ENCODE results near the gene KAZN.

DNA sequence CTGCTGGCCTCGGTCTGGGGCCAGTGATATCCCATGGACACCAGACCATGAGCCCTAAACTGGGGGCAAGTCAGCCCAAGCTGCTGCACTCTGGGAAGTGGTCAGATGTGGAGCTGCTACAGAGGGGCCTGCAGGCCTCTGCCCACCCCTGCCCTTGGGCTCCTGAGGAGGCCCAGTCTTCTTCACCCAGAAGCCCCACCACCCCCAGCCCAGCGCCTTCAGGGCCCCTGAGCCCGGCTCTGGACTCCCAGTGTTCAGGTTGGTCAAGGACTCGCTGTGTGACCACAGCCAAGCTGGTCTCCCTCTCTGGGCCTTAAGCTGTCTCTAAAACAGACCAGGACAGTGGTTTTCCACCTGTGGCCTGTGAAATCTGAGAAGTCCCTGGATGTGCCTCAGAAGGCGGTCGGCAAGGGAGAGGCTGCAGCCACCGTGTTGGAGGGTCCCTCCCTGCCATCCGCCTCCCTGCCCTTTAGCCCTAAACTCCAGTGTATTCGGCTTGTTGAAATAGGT, 475.4 kb downstream of the KAZN start:
- TF ChIP-seq CTCF (IDR thresholded peaks at IDR 0.05; ENCODE audit: low read length), result no peak
- no peak for TF ChIP-seq EZH2 (optimal IDR thresholded peaks at IDR 0.05; ENCODE audit: low read depth, low read length)
- no peak for TF ChIP-seq EZH2phosphoT487 (IDR thresholded peaks at IDR 0.05; ENCODE audit: low read length)

Measured in MM.1S (cell line).